Stimulated activated CD4-positive, alpha-beta T cell treated with anti-CD3 and anti-CD28 coated beads, Interleukin-15, amount 100 ng/mL, for 48 hours (primary cell): ENCODE data around the gene PPP1R16B.
A peak's percentile ranks its signal among the peaks of the same experiment; 100 is the strongest.
"Not testable (repeated sequence)": the region's sequence is repeated elsewhere in the genome, so short reads cannot be mapped to it uniquely, and the experiment has no call there.

Experiments used
- DNase-seq, 2 donors: peaks; one replicate each; pipeline ENCODE4 v3.0.0-alpha.2; 2020; ENCODE audit warnings: low read depth in 2 of 2

PPP1R16B gene

GRCh38 chr20:38791940-38792339 lies 13.6 kb upstream of the PPP1R16B start:
- no peak for DNase-seq

DNA sequence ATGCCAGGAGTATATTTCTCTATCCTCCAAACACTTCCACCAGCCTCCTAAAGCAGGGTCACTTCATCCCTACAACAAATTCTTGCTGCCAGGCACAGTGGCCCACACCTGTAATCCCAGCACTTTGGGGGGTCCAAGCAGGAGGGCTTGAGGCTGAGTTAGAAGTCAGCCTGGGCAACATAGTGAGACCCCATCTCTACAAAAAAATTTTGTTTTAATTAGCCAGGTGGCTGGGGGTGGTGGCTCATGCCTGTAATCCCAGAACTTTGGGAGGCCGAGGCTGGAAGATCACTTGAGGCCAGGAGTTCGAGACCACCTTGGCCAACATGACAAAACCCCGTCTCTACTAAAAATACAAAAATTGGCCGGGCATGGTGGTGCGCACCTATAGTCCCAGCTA lies 11.4 kb upstream of the PPP1R16B start:
- not testable (repeated sequence) for DNase-seq

DNA sequence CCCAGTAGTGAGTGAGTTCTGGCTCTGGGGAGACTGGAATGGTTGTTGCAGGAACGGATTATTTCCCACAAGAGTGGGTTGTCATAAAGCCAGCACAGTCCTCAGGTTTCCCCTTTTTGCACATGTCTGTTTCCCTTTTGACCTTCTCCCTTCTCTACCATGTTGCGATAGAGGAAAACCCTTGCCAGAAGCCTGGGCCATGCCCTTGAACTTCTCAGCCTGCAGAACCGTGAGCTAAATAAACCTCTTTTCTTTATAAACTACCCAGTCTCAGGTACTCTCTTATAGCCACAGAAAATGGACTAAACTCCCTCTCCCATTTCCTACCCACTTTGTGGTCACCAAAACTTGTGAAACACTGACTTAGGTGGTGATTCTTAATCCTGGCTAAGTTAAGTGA lies 7.2 kb upstream of the PPP1R16B start:
- no peak for DNase-seq

- no peak for DNase-seq
Measured at GRCh38 chr20:38799203-38799602, 6.3 kb upstream of the PPP1R16B start.

DNA sequence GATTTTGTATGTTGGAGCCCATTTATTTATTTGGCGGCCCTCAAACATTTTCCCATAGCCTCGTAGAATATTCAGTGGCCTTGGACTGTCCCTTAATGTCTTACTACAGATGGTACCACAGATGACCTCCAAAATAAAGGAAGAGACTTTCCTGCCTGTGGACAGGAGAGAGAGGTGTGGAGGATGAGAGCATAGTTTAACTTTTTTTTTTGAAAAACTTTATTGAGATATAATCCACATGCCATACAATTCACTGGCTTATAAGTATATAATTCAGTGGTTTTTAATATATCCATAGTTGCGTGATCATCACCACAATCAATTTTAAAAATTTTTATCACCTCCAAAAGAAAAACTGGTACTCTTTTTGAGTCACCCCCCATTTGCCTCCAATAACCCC lies 4.6 kb upstream of the PPP1R16B start:
- DNase-seq: no peak

DNA sequence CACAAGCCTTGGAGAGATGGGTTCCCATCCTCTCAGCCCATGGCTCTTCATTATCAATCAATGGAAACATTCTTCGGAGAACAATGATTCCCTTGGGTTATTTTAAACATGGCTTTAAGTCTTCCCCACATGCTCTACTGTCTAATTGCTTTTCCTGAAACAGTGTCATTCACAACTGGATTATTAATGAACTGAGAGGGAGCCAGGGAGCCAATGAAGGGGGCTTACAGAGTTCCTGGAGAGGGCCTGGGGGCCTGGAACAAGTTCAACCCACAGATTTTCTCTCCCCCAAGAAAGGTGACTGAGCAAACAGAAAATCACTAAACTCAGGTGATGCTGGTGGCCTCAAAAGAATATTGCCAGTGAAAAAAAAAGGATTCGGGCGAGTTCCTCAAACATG lies 1.3 kb upstream of the PPP1R16B start:
- no peak for DNase-seq

DNA sequence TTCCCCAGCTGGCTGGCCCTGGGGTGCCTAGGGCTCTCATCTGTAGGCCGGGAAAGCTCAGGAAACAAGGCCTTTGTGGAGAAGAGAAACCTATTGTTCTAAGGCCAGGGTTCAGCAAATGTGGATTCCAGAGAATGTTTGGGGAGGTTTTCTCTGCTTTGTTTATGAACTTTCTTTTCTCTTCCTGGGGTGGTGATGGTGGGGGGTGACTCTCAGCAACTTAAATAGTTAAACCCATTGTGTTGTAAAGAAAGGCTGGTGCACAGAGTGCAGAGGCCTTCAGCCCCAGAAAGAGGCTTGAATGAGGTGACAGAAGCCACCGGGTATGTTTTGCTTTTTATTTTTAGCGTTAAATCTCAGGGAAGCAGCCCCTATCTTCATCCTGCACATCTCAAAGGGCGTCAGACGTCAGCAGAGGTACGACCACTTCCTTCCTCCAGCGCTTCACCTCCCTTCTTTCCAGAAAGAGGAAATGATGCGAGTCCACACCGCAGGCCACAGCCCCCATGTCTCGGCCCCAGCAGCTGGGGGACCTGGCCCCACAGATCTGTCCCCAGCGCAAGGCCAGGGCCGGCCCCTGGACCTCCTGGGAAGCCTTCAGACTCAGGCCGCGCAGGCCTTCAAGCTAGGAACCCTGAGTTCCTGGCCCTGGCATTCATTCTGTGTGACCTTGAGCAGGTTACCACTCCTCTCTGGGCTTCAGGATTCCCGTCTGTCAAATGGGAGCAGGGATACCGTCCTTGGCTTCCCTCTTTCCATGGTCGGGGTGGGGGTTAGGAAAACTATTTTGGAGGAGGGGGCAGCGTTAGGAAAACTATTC lies 605 bp upstream of the PPP1R16B start:
- DNase-seq: peak; percentile 44

GRCh38 chr20:38805958-38806854 lies 709 bp downstream of the PPP1R16B start:
- no peak for DNase-seq

- DNase-seq: no peak
Measured at GRCh38 chr20:38806855-38807655, 1.6 kb downstream of the PPP1R16B start.

- DNase-seq: no peak
Measured at GRCh38 chr20:38809942-38810341, 4.4 kb downstream of the PPP1R16B start.

DNA sequence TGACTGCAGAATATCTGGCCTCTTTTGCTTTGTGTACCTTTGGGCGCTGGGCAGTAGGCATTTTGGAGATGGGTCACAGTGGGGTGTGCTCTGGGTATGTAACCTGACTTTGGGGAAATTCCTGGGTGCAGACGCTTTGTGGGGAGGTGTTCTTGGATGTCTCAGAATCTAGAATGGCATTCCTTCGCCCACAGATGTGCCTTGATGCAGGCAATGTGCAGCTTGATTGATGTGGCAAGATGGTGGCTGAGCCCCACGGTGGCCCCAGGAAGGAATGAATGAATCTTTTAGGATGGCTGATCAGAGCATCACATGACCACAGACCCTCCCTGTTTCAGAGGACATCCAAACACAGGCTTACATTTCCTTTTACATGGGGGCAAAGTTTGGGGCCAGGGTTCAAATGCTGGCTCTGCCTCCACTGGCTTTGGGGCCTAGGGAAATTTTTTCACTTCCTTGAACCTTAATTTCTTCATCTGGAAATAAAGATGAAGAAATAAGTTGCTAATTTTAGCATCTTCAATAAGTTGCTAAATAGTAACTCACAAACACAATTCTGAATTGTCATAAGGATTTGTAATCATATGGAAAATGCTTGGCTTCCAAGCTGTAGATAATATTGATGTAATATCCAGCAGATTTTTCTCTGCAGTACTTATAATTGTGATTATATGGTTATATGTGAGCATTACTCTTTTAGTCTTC lies 5.6 kb downstream of the PPP1R16B start:
- no peak for DNase-seq

DNA sequence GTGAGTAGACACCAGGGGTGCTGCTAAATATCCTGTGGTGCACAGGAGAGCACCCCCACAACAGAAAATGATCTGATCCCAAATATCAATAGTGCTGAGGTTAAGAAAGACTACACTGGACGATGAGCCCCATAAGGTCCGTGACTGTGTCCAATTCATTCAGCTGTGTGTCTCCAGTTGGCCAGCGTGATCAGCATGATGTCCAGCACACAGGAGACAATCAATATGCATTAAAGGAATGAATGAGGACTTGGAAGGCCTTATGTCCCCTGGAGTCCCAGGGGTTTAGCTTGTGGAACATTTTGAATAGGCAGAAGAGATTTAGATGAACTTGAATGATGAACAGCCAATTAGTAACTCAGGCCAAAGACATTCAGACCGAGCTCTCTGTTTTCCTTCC lies 6.3 kb downstream of the PPP1R16B start:
- no peak for DNase-seq

DNA sequence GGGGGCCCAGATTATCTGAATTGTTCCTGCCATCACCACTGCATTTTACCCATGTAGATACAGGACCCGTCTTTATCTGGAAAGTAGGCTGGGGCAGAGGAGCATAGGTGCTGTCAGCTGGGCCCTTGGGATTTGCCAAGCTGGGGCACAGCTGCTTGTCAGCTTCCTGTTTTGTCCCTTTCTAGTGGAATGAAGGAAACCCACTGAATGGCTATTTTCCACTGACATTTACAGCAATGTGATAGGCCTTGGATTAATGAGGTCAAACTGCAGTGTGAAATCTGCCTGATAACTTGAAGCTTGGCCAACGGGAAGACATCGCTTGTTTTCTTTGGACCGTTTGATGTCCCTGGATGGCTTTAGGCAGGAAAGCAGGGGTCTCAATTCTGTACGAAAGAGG lies 6.7 kb downstream of the PPP1R16B start:
- DNase-seq: no peak

DNA sequence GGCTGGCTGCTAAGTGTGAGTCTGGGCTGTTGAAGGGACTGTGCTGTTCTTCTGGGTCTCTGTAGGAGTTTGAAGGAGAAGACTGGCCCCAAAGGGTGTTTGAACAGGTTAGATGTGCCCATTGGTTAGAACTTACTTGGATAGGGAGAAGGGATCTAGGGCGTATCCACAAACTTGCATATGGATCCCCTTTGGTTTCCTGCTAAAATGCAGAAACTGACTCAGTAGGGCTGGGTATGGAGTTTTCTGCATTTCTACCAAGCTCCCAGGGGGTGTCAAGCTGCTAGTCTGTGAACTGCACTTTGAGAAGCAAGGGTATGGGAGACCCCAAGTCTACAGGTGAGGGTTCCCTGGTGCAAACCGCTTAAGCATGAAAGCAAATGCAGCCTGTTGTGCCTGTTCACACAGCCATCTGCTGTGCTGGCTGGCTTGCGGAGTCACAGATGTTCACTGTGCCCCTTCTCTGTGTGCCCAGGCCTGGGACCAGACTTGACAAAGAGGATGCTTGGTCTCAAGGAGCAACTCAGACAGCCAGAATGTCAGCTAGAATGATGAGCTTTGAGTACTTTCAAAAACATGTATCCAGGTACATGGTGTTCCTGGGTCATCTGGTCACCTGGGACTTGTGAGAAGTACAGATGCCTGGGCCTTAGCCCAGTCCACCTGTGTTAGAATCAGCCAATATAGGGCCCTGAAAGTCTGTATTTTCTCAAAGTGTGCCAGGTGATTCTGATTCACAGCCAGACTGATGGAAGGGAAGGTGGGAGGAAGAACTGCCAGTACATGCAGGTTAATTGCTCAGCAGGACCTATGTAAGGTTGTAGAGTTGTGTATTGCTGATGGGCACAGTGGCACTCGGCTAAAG lies 7.4 kb downstream of the PPP1R16B start:
- DNase-seq: no peak

- not testable (repeated sequence) for DNase-seq
Measured at GRCh38 chr20:38813574-38813962, 8.1 kb downstream of the PPP1R16B start.

- no peak for DNase-seq
Measured at GRCh38 chr20:38815446-38815845, 9.9 kb downstream of the PPP1R16B start.

GRCh38 chr20:38818113-38819065 lies 12.9 kb downstream of the PPP1R16B start:
- no peak for DNase-seq

DNA sequence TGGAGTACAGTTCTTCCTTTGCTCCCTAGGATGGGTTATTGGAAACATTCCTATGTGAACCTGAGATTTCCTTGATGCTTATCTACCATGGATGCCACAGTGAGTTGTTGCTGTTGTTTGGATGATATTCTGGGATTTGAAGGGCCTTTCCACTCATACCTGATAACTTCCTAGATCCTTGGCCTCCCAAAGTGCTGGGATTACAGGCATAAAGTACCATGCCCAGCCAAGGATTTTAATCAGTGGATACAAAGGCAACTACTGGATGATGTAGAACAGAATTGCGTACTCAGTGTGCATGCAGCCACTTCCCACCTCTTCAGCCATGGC lies 20.0 kb downstream of the PPP1R16B start:
- DNase-seq: no peak

DNA sequence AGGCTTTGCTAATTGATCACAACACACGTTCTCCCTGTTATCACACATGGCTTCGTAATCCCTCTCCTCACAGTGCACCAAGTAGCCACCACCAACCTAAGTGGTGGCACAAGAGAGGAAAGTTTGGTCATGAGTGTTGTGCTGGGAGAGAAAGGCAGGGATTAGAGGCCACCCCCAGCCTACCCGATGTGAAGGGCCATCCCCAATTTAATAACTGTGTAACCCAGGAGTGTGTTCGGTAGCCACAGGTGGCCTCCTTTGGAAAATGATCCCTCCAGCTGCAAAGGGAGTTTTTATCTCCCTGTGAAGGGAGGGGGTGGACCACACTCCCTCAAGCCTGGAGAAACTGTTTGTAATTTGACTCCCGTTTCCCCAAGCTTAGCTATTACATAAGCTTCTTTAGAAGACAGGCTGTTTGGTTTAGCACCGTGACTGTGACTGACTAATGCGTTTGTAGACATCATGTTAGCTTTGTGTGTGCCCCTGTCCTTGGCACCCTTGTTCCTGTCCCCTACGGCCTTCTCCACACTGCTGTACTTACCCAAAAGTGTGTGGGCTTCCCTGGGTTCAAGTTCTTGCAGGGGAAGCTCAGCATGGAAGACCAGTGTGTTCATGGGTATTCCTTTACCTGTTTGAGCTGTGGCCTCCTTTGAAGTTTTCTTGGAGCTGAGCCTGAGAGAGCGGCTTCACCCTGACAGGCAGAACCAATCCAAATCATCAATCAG lies 20.6 kb downstream of the PPP1R16B start:
- DNase-seq: no peak
